Panc1 (cell line): ENCODE data around the gene AK8. TPM values are rescaled to one million over a fixed set of nuclear protein-coding genes. Genes with fewer than 3 reads are reported as not detected.

Experiments used
- ATAC-seq: fragments of 200-7000 bp; cut with Tn5 transposase; 2 replicates; pipeline ENCODE4 v1.9.1; 2020; ENCODE audit warnings: mild to moderate bottlenecking, moderate library complexity
- BruUV-seq: library from RNA; stranded (reverse); fragments of 400-500 nt; replicated peaks from 2 replicates; lab custom pipeline; 2021; lab: Mats Ljungman, UMichigan
- CTCF ChIA-PET: fragments of 300-600 bp; sonication (Branson Sonifier 250); formaldehyde crosslinking; loops from one replicate; lab custom pipeline; 2022; ENCODE audit warnings: antibody characterized with exemption; lab: Charles Lee
- POLR2A ChIA-PET: fragments of 300-600 bp; sonication (Branson Sonifier 250); formaldehyde crosslinking; loops from one replicate; lab custom pipeline; 2022; ENCODE audit warnings: antibody characterized with exemption; lab: Charles Lee
- DNase-seq: peaks from one replicate; pipeline ENCODE4 v3.0.0-alpha.2; 2010; ENCODE audit warnings: low read depth, low spot score
- H3K27ac ChIP-seq: 2 replicates; pipeline ENCODE4 v1.5.1; 2011; ENCODE audit warnings: mild to moderate bottlenecking, low read length, inconsistent platforms
- H3K27me3 ChIP-seq: fragments of 200-500 bp; sonication (Bioruptor generic); 2 replicates; pipeline ENCODE4 v1.6.0; 2014; ENCODE audit warnings: low read length, inconsistent platforms; ENCODE audit not compliant: control insufficient read depth, insufficient read depth
- H3K36me3 ChIP-seq: fragments of 200-500 bp; sonication (Bioruptor generic); 2 replicates; pipeline ENCODE4 v1.5.1; 2014; ENCODE audit warnings: inconsistent platforms, mild to moderate bottlenecking, low read length, moderate library complexity; ENCODE audit not compliant: control insufficient read depth, insufficient read depth
- H3K4me1 ChIP-seq: 2 replicates; pipeline ENCODE4 v1.5.1; 2011; ENCODE audit warnings: inconsistent platforms, mild to moderate bottlenecking, low read length, moderate library complexity; ENCODE audit not compliant: control insufficient read depth, insufficient read depth
- H3K4me3 ChIP-seq, 2 experiments: 2 replicates each; pipeline ENCODE4 v1.5.1; 2011 to 2012; ENCODE audit warnings: low read depth in 2 of 2, low read length in 2 of 2, mild to moderate bottlenecking in 2 of 2, inconsistent platforms in 1 of 2, moderate library complexity in 1 of 2
- H3K9me3 ChIP-seq: fragments of 200-500 bp; sonication (Bioruptor generic); 2 replicates; pipeline ENCODE4 v1.5.1; 2014; ENCODE audit warnings: low read depth, mild to moderate bottlenecking, inconsistent platforms, low read length, moderate library complexity; ENCODE audit not compliant: control insufficient read depth, insufficient read depth
- CTCF ChIP-seq: fragments of 450-650 bp; IDR thresholded peaks from 2 replicates; pipeline ENCODE4 v1.5.1; 2017; ENCODE audit warnings: mild to moderate bottlenecking
- POLR2AphosphoS5 ChIP-seq: IDR thresholded peaks from 2 replicates; pipeline ENCODE4 v1.6.1; 2012; ENCODE audit warnings: mild to moderate bottlenecking, low read depth, low read length, moderate library complexity
- REST ChIP-seq, 2 experiments: IDR thresholded peaks; 2 replicates each; pipeline ENCODE4 v1.6.1; 2011 to 2012; ENCODE audit warnings: low read depth in 2 of 2, control low read depth in 1 of 2, low read length in 1 of 2, mild to moderate bottlenecking in 1 of 2, moderate library complexity in 1 of 2; ENCODE audit not compliant: insufficient read depth in 1 of 2
- SIN3A ChIP-seq: IDR thresholded peaks from 2 replicates; pipeline ENCODE4 v1.6.1; 2012; ENCODE audit warnings: low read depth, mild to moderate bottlenecking, low read length, moderate library complexity, borderline replicate concordance; ENCODE audit not compliant: insufficient read depth
- TCF7L2 ChIP-seq: IDR thresholded peaks from 2 replicates; pipeline ENCODE4 v1.6.1; 2011; ENCODE audit warnings: mild to moderate bottlenecking, low read depth, low read length, inconsistent platforms
- in situ Hi-C: cut with HindIII; loops from 2 replicates; pipeline ENCODE4 v1.10.0; 2016; ENCODE audit warnings: low sequenced_read_pairs, low pct_unique_long_range_greater_than_20kb
- intact Hi-C: fragments of 100-400 bp; cut with micrococcal nuclease; formaldehyde crosslinking; loops from one replicate; pipeline ENCODE4 v1.10.0; 2022; ENCODE audit not compliant: unreplicated experiment
- total RNA-seq: library from RNA; stranded (reverse); gene quantifications from one replicate; pipeline ENCODE4 v1.2.1, GENCODE V29; 2021; ENCODE audit not compliant: unreplicated experiment

Gene AK8
- total RNA-seq, 1 experiment from 2014 or later: 0.39 TPM

- H3K36me3 ChIP-seq: no peaks in the 10 kb centered on the region
- BruUV-seq: no TSS peak
- no peak overlapping the region for H3K27ac ChIP-seq
- TF ChIP-seq TCF7L2 (no peak), REST (IDR thresholded peaks at IDR 0.05; ENCODE audit: insufficient read depth in 1 of 2, low read depth in 2 of 2, low read length in 1 of 2) (no peak), CTCF (no peak), SIN3A (no peak), POLR2AphosphoS5 (no peak)
- ChIA-PET POLR2A (interaction anchor here (0.6 kb wide), 1 partner anchor 550 kb away, joined by 3 read pairs; no protein-coding TSS in a partner anchor), CTCF (interaction anchor here (0.6 kb wide), 1 partner anchor 201 kb away, joined by 3 read pairs; no protein-coding TSS in a partner anchor)
- no peaks in the 10 kb centered on the region for H3K27me3 ChIP-seq
- no peaks in the 10 kb centered on the region for H3K9me3 ChIP-seq
- DNase-seq (no peak), ATAC-seq (no peak)
- in situ Hi-C loops (no loop called here), intact Hi-C loops (no loop called here)
- H3K4me3 ChIP-seq: no peak overlapping the region
- H3K4me1 ChIP-seq: no peaks in the 10 kb centered on the region
Observed at GRCh38 chr9:132854832-132855231, 23.3 kb downstream of the AK8 start.

- TF ChIP-seq TCF7L2 (no peak), POLR2AphosphoS5 (no peak), SIN3A (no peak), CTCF (no peak), REST (IDR thresholded peaks at IDR 0.05; ENCODE audit: insufficient read depth in 1 of 2, low read depth in 2 of 2, low read length in 1 of 2) (no peak)
- in situ Hi-C loops (no loop called here), intact Hi-C loops (no loop called here)
- POLR2A ChIA-PET: no interaction called here
- CTCF ChIA-PET: no interaction called here
- Histone ChIP-seq H3K27me3 (no peaks in the 10 kb centered on the region), H3K36me3 (no peaks in the 10 kb centered on the region), H3K4me1 (no peaks in the 10 kb centered on the region), H3K9me3 (no peaks in the 10 kb centered on the region), H3K4me3 (no peak overlapping the region), H3K27ac (no peak overlapping the region)
- ATAC-seq: no peak
- DNase-seq: no peak
- no TSS peak for BruUV-seq
Observed at GRCh38 chr9:132853482-132853881, 24.6 kb downstream of the AK8 start.
